CD4-positive, CD25-positive, alpha-beta regulatory T cell (primary cell): ENCODE results near the gene MB21D2. TPM values are rescaled to one million over a fixed set of nuclear protein-coding genes. Genes with fewer than 3 reads are reported as not detected.

Experiments
- ATAC-seq, 2 donors: fragments of 150-1000 bp; cut with Tn5 transposase; one replicate each; pipeline ENCODE4 v1.10.0; 2021; ENCODE audit warnings: low read depth in 2 of 2, moderate number of reproducible peaks in 2 of 2, moderate library complexity in 1 of 2
- DNase-seq, 3 donors: peaks; one replicate each; pipeline versions ENCODE4 v3.0.0 to v3.0.0-alpha.2; 2012 to 2022; ENCODE audit warnings: mixed read lengths in 1 of 3
- H3K27ac ChIP-seq: one replicate; pipeline ENCODE4 v1.7.0; 2013; ENCODE audit warnings: mild to moderate bottlenecking, low read length; ENCODE audit not compliant: insufficient read depth, poor library complexity, severe bottlenecking
- H3K27me3 ChIP-seq: one replicate; pipeline ENCODE4 v1.7.0; 2013; ENCODE audit warnings: low read length; ENCODE audit not compliant: control insufficient read depth, insufficient read depth
- H3K36me3 ChIP-seq: one replicate; pipeline ENCODE4 v1.7.0; 2013; ENCODE audit warnings: mild to moderate bottlenecking, low read length, moderate library complexity; ENCODE audit not compliant: control insufficient read depth, insufficient read depth
- H3K4me1 ChIP-seq: 2 replicates; pipeline ENCODE4 v1.7.0; 2013; ENCODE audit warnings: mild to moderate bottlenecking, low read length; ENCODE audit not compliant: insufficient read depth, control insufficient read depth, poor library complexity, severe bottlenecking
- H3K4me3 ChIP-seq: one replicate; pipeline ENCODE4 v1.7.0; 2013; ENCODE audit warnings: low read depth, mild to moderate bottlenecking, low read length, moderate library complexity
- H3K9me3 ChIP-seq, 2 experiments: 1 replicate in 1 of 2; 2 replicates in 1 of 2; pipeline ENCODE4 v1.7.0; 2013; ENCODE audit warnings: low read length in 2 of 2, mild to moderate bottlenecking in 1 of 2, moderate library complexity in 1 of 2; ENCODE audit not compliant: control insufficient read depth in 2 of 2
- H3K27ac Mint-ChIP-seq, 3 donors: one replicate each; pipeline ENCODE4 v1.8.0; 2020 to 2022; ENCODE audit warnings: mild to moderate bottlenecking in 3 of 3, mixed read lengths in 3 of 3, moderate library complexity in 2 of 3
- H3K27me3 Mint-ChIP-seq: one replicate; pipeline ENCODE4 v1.8.0; 2022; ENCODE audit warnings: mild to moderate bottlenecking, mixed read lengths
- H3K36me3 Mint-ChIP-seq: one replicate; pipeline ENCODE4 v1.8.0; 2020; ENCODE audit warnings: mixed read lengths
- H3K4me1 Mint-ChIP-seq, 4 donors: one replicate each; pipeline ENCODE4 v1.8.0; 2020 to 2022; ENCODE audit warnings: mixed read lengths in 4 of 4, mild to moderate bottlenecking in 1 of 4
- H3K4me3 Mint-ChIP-seq, 4 donors: one replicate each; pipeline ENCODE4 v1.8.0; 2020 to 2022; ENCODE audit warnings: mild to moderate bottlenecking in 4 of 4, mixed read lengths in 4 of 4, moderate library complexity in 3 of 4
- H3K9me3 Mint-ChIP-seq, 7 donors: one replicate each; pipeline ENCODE4 v1.8.0; 2020 to 2022; ENCODE audit warnings: mixed read lengths in 7 of 7, mild to moderate bottlenecking in 3 of 7, moderate library complexity in 2 of 7
- polyA plus RNA-seq, 4 donors: library from polyadenylated mRNA; unstranded; fragments of 300-500 nt; fragmentation: Illumina TruSeq; gene quantifications; one replicate each; pipeline ENCODE4 v1.2.3, GENCODE V29; 2021
- total RNA-seq: library from RNA; stranded (reverse); gene quantifications from one replicate; pipeline ENCODE4 v1.2.3, GENCODE V29; 2022

The MB21D2 gene
- total and polyA plus RNA-seq, 5 donors from 2014 or later: 2.6 to 10.8 (median 3.3) TPM

DNA sequence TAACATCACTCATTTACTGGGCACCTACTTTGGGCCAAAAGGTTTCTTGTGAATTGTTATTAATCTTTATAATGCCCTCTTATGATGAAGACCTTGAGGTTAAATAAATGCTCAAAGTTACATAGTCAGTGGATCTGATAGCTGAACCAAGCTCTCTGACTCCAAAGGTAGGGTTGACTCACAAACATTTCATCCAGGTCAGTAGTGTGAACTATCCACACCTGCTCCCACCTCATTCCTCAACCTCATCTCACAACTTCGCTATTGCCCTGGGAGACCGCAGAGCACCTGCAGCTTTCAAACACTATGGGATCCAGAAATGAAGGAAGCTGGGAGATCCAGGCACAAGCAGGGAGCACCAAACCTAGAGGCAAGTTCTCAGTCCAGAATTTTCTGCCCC, 96.5 kb downstream of the MB21D2 start:
- H3K9me3 ChIP-seq: no peaks in the 10 kb centered on the region
- no peaks in the 10 kb centered on the region for H3K36me3 ChIP-seq
- H3K27ac ChIP-seq: no peak overlapping the region
- Mint-ChIP-seq H3K9me3 (peaks cover 0 to 3% (median 0%) of the 10 kb centered on the region in 7 donors), H3K4me3 (no peak overlapping the region), H3K27me3 (no peaks in the 10 kb centered on the region), H3K4me1 (peaks cover 9 to 11% (median 9%) of the 10 kb centered on the region in 4 donors), H3K27ac (no peak overlapping the region), H3K36me3 (no peaks in the 10 kb centered on the region)
- no peak overlapping the region for H3K4me3 ChIP-seq
- no peaks in the 10 kb centered on the region for H3K27me3 ChIP-seq
- ATAC-seq: no peak
- no peak for DNase-seq
- peaks cover 7% of the 10 kb centered on the region for H3K4me1 ChIP-seq

DNA sequence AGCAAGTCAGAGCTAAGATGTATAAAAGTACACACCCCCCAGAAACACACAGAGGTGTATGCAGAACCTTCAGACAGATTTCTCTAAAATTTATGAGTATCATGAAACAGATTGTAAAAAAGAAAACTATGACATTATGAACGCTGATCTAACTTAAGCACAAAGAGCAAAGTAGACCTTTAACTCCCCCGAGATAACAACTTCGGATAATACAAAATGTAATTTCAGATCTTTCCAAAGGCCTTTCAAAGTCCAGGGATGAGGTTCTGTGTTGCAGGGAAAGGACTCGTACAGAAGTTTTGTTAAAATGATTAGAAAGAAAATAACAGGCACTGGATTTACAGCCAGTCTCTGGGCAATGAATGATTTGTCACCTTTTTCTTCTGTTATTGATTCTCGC, 97.5 kb downstream of the MB21D2 start:
- Histone ChIP-seq H3K4me1 (peaks cover 7% of the 10 kb centered on the region), H3K9me3 (no peaks in the 10 kb centered on the region), H3K27ac (no peak overlapping the region), H3K4me3 (no peak overlapping the region), H3K27me3 (no peaks in the 10 kb centered on the region), H3K36me3 (no peaks in the 10 kb centered on the region)
- H3K4me1 Mint-ChIP-seq: peaks cover 9 to 11% (median 9%) of the 10 kb centered on the region in 4 donors
- H3K27me3 Mint-ChIP-seq: no peaks in the 10 kb centered on the region
- H3K27ac Mint-ChIP-seq: no peak overlapping the region
- ATAC-seq: no peak
- H3K4me3 Mint-ChIP-seq: no peak overlapping the region
- H3K9me3 Mint-ChIP-seq: peaks cover 0 to 2% (median 0%) of the 10 kb centered on the region in 7 donors
- DNase-seq: no peak
- no peaks in the 10 kb centered on the region for H3K36me3 Mint-ChIP-seq

DNA sequence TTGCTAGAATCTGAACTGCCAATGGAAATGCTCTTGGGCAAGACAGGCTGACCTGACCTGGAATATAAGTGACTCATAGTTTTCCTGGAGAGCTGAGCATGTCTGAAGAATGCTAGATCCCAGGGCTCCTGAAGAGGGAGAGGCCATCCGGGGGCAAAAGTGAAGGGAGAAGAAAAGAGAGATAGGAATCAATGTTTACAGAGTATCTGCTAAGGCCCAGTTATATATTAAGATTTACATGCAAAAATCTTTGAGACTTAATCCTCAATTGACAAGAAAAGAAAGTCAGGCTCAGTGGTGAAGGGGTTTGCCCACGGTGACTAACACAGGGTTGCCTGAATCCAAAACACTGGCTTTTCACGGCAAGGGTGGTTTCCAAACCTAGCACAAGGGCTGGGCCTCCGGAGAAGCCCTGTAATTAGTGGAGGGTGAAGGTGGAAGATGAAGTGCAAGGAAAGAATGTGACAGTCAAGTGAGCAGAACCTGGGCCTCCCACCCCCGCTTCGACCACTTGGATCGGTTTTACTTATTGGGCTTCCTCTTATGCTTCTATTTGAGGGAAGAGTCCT, 98.6 kb downstream of the MB21D2 start:
- Histone ChIP-seq H3K36me3 (no peaks in the 10 kb centered on the region), H3K4me1 (peaks cover 7% of the 10 kb centered on the region), H3K9me3 (no peaks in the 10 kb centered on the region), H3K27ac (no peak overlapping the region), H3K4me3 (no peak overlapping the region), H3K27me3 (no peaks in the 10 kb centered on the region)
- peak overlapping the region in 1 of 3 donors; percentile 0 for H3K27ac Mint-ChIP-seq
- ATAC-seq (peak; percentile 42 to 52), DNase-seq (peak in 1 of 3 donors; percentile 29)
- H3K4me1 Mint-ChIP-seq: peaks cover 9 to 11% (median 9%) of the 10 kb centered on the region in 4 donors
- no peaks in the 10 kb centered on the region for H3K36me3 Mint-ChIP-seq
- peaks cover 0 to 2% (median 0%) of the 10 kb centered on the region in 7 donors for H3K9me3 Mint-ChIP-seq
- H3K4me3 Mint-ChIP-seq: no peak overlapping the region
- H3K27me3 Mint-ChIP-seq: no peaks in the 10 kb centered on the region

DNA sequence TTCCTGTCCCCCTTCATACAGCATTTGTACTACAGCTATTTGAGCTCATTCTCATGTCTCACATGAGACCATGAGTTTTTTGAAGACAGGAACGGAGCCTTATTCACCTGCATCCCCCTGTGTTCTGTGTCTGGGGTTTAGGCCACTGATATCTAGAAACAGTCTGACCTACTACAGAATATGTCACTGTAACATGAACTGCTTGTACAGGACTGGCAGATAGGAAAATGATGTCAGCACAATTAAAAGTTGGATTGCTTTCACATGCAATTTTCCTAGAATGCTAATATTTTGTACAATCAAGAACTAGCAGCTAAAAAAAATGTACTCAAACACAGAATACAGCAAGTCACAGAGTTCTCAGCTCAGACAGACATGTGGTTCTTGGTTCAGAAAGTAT, 99.5 kb downstream of the MB21D2 start:
- H3K36me3 Mint-ChIP-seq: no peaks in the 10 kb centered on the region
- Histone ChIP-seq H3K4me1 (peaks cover 7% of the 10 kb centered on the region), H3K36me3 (no peaks in the 10 kb centered on the region), H3K27ac (no peak overlapping the region), H3K9me3 (no peaks in the 10 kb centered on the region), H3K27me3 (no peaks in the 10 kb centered on the region), H3K4me3 (no peak overlapping the region)
- ATAC-seq (no peak), DNase-seq (no peak)
- H3K4me1 Mint-ChIP-seq: peaks cover 9 to 11% (median 9%) of the 10 kb centered on the region in 4 donors
- peak overlapping the region in 2 of 3 donors; percentile 34 to 76 for H3K27ac Mint-ChIP-seq
- H3K27me3 Mint-ChIP-seq: no peaks in the 10 kb centered on the region
- peaks cover 0 to 2% (median 0%) of the 10 kb centered on the region in 7 donors for H3K9me3 Mint-ChIP-seq
- no peak overlapping the region for H3K4me3 Mint-ChIP-seq

DNA sequence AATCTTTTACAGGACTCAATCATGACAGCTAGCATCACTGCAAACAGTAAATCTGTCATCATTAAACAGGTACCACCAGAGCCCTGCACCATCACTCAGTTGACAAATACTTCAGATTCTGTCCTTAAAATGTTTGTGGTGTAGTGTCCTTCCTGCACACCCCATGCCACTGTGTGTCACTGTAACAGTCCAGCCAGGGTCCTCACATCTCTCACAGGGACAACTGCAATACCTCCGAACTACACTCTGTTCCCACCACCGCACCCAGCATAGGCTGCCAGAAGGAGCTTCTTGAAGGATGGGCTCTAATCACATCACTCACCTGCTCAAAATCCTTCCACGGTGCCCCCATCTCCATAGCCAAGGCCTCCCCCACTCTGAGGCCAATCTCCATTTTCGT, 100.2 kb downstream of the MB21D2 start:
- Histone ChIP-seq H3K36me3 (no peaks in the 10 kb centered on the region), H3K27ac (no peak overlapping the region), H3K9me3 (no peaks in the 10 kb centered on the region), H3K4me1 (peaks cover 7% of the 10 kb centered on the region), H3K4me3 (no peak overlapping the region), H3K27me3 (no peaks in the 10 kb centered on the region)
- Mint-ChIP-seq H3K27ac (peak overlapping the region in 1 of 3 donors; percentile 34), H3K36me3 (no peaks in the 10 kb centered on the region), H3K4me1 (peaks cover 9 to 11% (median 9%) of the 10 kb centered on the region in 4 donors), H3K4me3 (no peak overlapping the region), H3K27me3 (no peaks in the 10 kb centered on the region), H3K9me3 (peaks cover 0 to 2% (median 0%) of the 10 kb centered on the region in 7 donors)
- no peak for DNase-seq
- ATAC-seq: no peak

DNA sequence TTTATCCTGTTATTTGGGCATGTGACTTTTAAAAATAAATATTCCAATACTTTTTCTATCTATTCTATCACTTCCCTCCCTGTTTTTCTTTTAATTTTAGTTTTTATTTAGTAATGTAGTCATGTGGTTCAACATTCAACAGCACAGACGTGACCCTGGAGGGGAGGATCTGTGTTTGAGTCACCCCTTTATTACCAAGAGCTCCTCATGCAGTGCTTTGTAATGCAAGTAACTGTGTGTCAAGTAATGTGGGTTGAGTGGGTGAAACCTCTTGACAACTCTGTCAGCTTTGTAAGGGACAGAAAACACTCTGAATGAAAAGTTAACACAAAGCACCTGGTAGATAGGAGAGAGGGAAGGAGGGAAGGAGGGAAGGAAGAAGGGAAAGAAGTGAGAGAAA, 100.6 kb downstream of the MB21D2 start:
- H3K4me1 Mint-ChIP-seq: peaks cover 9 to 13% (median 10%) of the 10 kb centered on the region in 4 donors
- Histone ChIP-seq H3K36me3 (no peaks in the 10 kb centered on the region), H3K27me3 (no peaks in the 10 kb centered on the region), H3K4me3 (no peak overlapping the region), H3K4me1 (peaks cover 7% of the 10 kb centered on the region), H3K9me3 (no peaks in the 10 kb centered on the region), H3K27ac (no peak overlapping the region)
- peak overlapping the region in 1 of 3 donors; percentile 24 for H3K27ac Mint-ChIP-seq
- H3K4me3 Mint-ChIP-seq: no peak overlapping the region
- DNase-seq: peak in 1 of 3 donors; percentile 25
- ATAC-seq: no peak
- H3K9me3 Mint-ChIP-seq: peaks cover 0 to 2% (median 0%) of the 10 kb centered on the region in 7 donors
- H3K27me3 Mint-ChIP-seq: no peaks in the 10 kb centered on the region
- H3K36me3 Mint-ChIP-seq: no peaks in the 10 kb centered on the region

DNA sequence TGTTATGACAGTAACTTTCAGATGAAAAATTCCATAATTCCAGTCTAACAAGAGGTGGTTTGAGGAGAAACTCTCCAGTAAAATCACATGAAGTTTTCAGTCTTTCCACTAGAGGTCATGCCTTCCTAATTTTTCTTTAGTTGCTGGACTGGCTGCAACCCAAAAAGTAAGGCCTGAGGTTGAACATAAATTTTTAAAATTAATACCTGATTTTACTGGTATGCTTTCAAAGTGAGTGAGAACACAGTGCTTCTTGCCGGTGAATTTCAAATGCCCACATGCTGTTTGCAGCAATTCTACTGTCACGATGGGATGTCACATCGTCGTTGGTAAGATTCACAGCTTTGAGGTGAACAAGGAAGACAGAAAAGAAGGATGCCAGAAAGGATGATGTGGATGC, 101.3 kb downstream of the MB21D2 start:
- Histone ChIP-seq H3K36me3 (no peaks in the 10 kb centered on the region), H3K27me3 (no peaks in the 10 kb centered on the region), H3K9me3 (no peaks in the 10 kb centered on the region), H3K4me1 (peaks cover 7% of the 10 kb centered on the region), H3K27ac (no peak overlapping the region), H3K4me3 (no peak overlapping the region)
- Mint-ChIP-seq H3K4me3 (no peak overlapping the region), H3K4me1 (peaks cover 9 to 13% (median 10%) of the 10 kb centered on the region in 4 donors), H3K27ac (no peak overlapping the region), H3K27me3 (no peaks in the 10 kb centered on the region), H3K9me3 (no peaks in the 10 kb centered on the region), H3K36me3 (no peaks in the 10 kb centered on the region)
- ATAC-seq (no peak), DNase-seq (peak in 2 of 3 donors; percentile 44 to 57)

DNA sequence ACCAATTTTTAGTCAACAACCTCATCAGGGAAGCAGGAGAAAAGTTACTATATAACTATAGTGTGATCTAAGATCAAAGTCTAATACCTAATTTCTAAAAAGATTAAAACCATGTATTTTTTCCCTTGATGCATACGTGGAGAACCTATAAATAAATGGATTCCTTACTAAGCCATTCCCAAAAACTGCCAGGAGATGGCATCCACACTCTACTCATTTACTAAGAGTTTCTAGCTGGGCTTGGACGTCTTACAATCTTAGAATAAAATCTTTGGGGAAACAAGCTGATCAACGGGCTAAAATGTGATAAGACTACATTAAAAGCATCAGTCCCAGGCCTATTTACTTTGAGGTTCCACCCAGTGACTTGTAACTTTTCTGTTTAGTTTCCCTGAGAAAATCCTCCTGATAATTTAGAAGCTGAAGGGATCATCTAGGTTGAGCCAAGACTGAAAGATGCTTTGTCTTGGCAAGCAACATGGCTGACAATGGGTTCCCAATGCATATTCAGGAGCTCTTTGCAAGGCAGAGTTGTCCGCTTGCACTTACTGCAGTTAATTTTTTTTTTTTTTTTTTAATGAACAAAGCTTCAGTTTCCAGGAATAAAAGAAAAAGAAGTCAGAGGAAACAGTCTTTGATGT, 104.8 kb downstream of the MB21D2 start:
- Mint-ChIP-seq H3K9me3 (no peaks in the 10 kb centered on the region), H3K27me3 (no peaks in the 10 kb centered on the region), H3K27ac (no peak overlapping the region), H3K4me3 (no peak overlapping the region), H3K4me1 (peaks cover under 1 to 9% (median 4%) of the 10 kb centered on the region in 4 donors), H3K36me3 (no peaks in the 10 kb centered on the region)
- Histone ChIP-seq H3K27ac (no peak overlapping the region), H3K4me3 (no peak overlapping the region), H3K27me3 (no peaks in the 10 kb centered on the region), H3K4me1 (no peaks in the 10 kb centered on the region), H3K36me3 (no peaks in the 10 kb centered on the region), H3K9me3 (no peaks in the 10 kb centered on the region)
- ATAC-seq: no peak
- DNase-seq: peak in 2 of 3 donors; percentile 14 to 49
